ENCODE measurements around the gene SGCE. TPM values are rescaled to one million over a fixed set of nuclear protein-coding genes. Genes with fewer than 3 reads are reported as not detected.
A peak's percentile ranks its signal among the peaks of the same experiment; 100 is the strongest.

SGCE gene
- total and polyA plus RNA-seq, 2 donors: 23.7 to 27.9 TPM

DNA sequence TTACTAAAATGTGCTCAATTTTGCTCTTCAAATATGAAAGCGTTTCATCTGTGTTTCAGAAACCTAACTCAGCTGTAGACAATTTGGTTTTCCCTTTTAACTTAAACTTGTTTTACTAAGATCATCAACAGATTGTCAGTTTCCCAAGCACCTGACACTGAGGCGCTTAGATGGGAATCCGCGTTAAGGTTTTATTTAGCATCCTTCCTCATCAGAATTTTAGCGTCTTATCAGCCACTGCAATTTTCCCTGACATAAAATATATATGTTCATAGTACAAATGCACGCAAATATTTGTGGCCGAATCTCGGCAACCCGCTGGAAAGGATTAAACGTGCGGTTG is 1.2 kb downstream of the SGCE start:
- DNase-seq (ENCODE audit: low read depth in 6 of 9, low spot score in 9 of 9): peak in 1 of 9 donors; percentile 28
- peak overlapping the region; percentile 43 to 50 for H3K4me3 ChIP-seq (ENCODE audit: low read length in 2 of 2)
- peak overlapping the region in 1 of 2 donors; percentile 59 for H3K27ac ChIP-seq (ENCODE audit: low read depth in 1 of 2, low read length in 1 of 2)
- 5% methylated on average over 11 of the region's 11 CpGs for WGBS
- H3K36me3 ChIP-seq (ENCODE audit: control insufficient read depth in 2 of 2, insufficient read depth in 2 of 2, low read length in 1 of 2): no peaks in the 10 kb centered on the region
- peaks cover 17 to 53% of the 10 kb centered on the region in 2 donors for H3K27me3 ChIP-seq (ENCODE audit: control insufficient read depth in 2 of 2, insufficient read depth in 1 of 2, low read length in 1 of 2)
- peaks cover 0 to 20% of the 10 kb centered on the region in 2 donors for H3K9me3 ChIP-seq (ENCODE audit: control insufficient read depth in 2 of 2, insufficient read depth in 1 of 2, low read length in 1 of 2)
- H3K4me1 ChIP-seq (ENCODE audit: control insufficient read depth in 2 of 2, insufficient read depth in 2 of 2, low read length in 2 of 2): peaks cover 0 to 25% of the 10 kb centered on the region in 2 donors

DNA sequence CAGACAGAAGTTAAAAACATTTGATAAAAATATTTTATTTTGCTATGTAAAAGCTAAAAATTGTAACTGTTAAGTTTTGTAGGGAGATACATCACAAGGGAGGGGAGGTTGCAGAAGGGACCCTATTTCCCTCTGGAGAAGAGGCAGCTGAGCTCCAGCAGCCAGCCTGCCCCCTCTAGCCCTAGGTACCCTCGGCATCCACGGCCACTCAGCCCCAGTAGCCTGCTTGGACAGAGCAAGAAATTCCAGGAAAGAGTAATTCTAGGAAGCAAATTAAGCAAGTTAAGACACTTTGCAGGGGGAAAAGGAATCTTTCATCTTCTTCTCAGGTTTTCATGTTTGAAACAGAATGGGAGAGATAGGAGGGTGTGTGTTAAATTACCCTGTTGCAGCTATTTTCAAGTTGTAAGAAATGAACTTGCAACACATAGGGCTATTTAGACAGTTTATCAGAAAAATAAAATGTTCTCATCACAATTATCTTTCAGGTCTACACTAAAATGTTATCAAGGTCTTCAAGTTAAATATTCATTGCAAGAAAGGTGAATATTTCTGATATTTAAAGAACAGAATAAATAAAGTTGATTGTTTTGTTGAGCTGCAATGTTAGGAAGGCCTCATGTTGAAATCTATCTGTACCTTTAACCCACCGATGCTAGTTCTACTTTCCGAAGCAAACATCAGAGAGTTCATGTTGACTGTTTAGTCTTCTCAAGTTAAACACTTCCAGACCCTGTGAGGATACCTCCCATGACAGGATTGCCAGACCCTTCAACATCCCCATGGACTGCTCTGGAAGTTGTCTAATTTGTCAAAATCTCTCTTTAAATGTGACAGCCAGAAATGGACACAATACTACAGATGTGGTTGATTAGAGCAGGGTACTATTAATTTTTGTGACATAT is 5.5 kb downstream of the SGCE start:
- WGBS: 95% methylated on average over 4 of the region's 4 CpGs
- H3K27ac ChIP-seq (ENCODE audit: low read depth in 1 of 2, low read length in 1 of 2): peak overlapping the region; percentile 49 to 56
- H3K27me3 ChIP-seq (ENCODE audit: control insufficient read depth in 2 of 2, insufficient read depth in 1 of 2, low read length in 1 of 2): peaks cover 6 to 33% of the 10 kb centered on the region in 2 donors
- no peak overlapping the region for H3K4me3 ChIP-seq (ENCODE audit: low read length in 2 of 2)
- no peaks in the 10 kb centered on the region for H3K36me3 ChIP-seq (ENCODE audit: control insufficient read depth in 2 of 2, insufficient read depth in 2 of 2, low read length in 1 of 2)
- no peak for DNase-seq (ENCODE audit: low read depth in 6 of 9, low spot score in 9 of 9)
- no peaks in the 10 kb centered on the region for H3K9me3 ChIP-seq (ENCODE audit: control insufficient read depth in 2 of 2, insufficient read depth in 1 of 2, low read length in 1 of 2)
- peaks cover 0 to 5% of the 10 kb centered on the region in 2 donors for H3K4me1 ChIP-seq (ENCODE audit: control insufficient read depth in 2 of 2, insufficient read depth in 2 of 2, low read length in 2 of 2)

DNA sequence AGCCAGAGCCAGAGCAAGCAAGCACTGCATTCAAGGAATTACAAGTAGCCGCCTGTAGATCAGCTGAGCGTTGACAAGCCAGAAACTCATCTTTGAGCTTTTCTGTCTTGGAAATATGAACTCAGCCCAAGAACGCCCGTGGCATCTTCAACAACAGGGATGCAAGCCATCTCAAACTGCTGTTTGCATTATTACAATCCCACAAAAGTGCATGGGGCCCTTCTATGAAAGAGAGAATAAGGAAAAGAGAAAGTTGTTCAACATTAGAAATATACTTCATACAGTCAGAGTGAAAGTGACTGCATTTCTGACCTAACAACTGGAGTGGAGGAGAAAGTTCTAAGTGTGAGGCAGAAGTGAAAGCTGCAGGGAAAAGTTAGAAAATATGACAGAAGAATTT is 6.5 kb downstream of the SGCE start:
- Histone ChIP-seq H3K36me3 (ENCODE audit: control insufficient read depth in 2 of 2, insufficient read depth in 2 of 2, low read length in 1 of 2) (no peaks in the 10 kb centered on the region), H3K4me3 (ENCODE audit: low read length in 2 of 2) (no peak overlapping the region), H3K27ac (ENCODE audit: low read depth in 1 of 2, low read length in 1 of 2) (peak overlapping the region in 1 of 2 donors; percentile 56), H3K27me3 (ENCODE audit: control insufficient read depth in 2 of 2, insufficient read depth in 1 of 2, low read length in 1 of 2) (peaks cover 0 to 24% of the 10 kb centered on the region in 2 donors), H3K4me1 (ENCODE audit: control insufficient read depth in 2 of 2, insufficient read depth in 2 of 2, low read length in 2 of 2) (no peaks in the 10 kb centered on the region), H3K9me3 (ENCODE audit: control insufficient read depth in 2 of 2, insufficient read depth in 1 of 2, low read length in 1 of 2) (no peaks in the 10 kb centered on the region)
- no peak for DNase-seq (ENCODE audit: low read depth in 6 of 9, low spot score in 9 of 9)
- WGBS: 93% methylated on average over 4 of the region's 4 CpGs

DNA sequence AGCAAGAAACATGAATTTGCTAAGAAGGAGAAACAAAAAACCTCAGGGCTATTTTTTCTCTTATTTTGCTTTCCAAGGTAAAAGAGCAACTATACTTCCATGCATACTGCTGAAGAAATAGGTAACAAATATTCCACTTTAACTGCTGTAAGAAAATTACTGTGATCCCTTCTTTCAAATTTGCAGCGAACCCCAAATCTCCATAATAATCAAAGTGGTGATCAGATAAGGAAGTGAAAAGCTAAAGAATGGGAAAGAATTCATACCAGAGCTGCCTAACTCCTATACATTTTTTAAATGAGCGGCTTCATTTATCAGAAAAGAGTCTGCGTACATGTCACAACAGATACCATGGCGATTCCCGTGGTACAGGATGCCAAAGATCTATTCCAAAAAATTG is 7.2 kb downstream of the SGCE start:
- no peak for DNase-seq (ENCODE audit: low read depth in 6 of 9, low spot score in 9 of 9)

DNA sequence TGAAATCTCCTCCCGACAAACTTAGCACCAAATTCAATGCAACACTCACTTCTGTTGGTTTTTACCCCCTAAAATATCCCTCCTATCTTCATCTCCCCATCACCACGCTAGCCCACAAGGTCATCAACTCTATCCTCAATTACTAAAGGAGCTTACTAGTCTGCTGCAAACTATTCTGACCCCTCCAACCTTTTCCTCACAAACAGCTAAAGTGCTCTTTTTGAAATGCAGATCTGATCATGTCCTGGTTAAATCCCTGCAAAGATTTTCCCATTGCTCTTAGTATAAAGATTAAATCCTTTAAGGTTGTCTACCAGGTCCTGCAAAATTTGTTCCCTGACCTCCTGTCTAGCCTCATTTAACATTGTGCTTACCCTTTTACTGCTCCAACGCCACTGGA is 8.6 kb downstream of the SGCE start:
- Histone ChIP-seq H3K27ac (ENCODE audit: low read depth in 1 of 2, low read length in 1 of 2) (no peak overlapping the region), H3K4me1 (ENCODE audit: control insufficient read depth in 2 of 2, insufficient read depth in 2 of 2, low read length in 2 of 2) (no peaks in the 10 kb centered on the region), H3K4me3 (ENCODE audit: low read length in 2 of 2) (no peak overlapping the region), H3K9me3 (ENCODE audit: control insufficient read depth in 2 of 2, insufficient read depth in 1 of 2, low read length in 1 of 2) (no peaks in the 10 kb centered on the region), H3K36me3 (ENCODE audit: control insufficient read depth in 2 of 2, insufficient read depth in 2 of 2, low read length in 1 of 2) (no peaks in the 10 kb centered on the region), H3K27me3 (ENCODE audit: control insufficient read depth in 2 of 2, insufficient read depth in 1 of 2, low read length in 1 of 2) (peaks cover 0 to 8% of the 10 kb centered on the region in 2 donors)
- no peak for DNase-seq (ENCODE audit: low read depth in 6 of 9, low spot score in 9 of 9)
- 88% methylated on average over 3 of the region's 3 CpGs for WGBS

More for the DNA sequence above, 7.2 kb downstream of the SGCE start:
- 94% methylated on average over 5 of the region's 5 CpGs for WGBS
- no peak overlapping the region for H3K4me3 ChIP-seq (ENCODE audit: low read length in 2 of 2)
- H3K27ac ChIP-seq (ENCODE audit: low read depth in 1 of 2, low read length in 1 of 2): peak overlapping the region in 1 of 2 donors; percentile 33
- no peaks in the 10 kb centered on the region for H3K9me3 ChIP-seq (ENCODE audit: control insufficient read depth in 2 of 2, insufficient read depth in 1 of 2, low read length in 1 of 2)
- H3K36me3 ChIP-seq (ENCODE audit: control insufficient read depth in 2 of 2, insufficient read depth in 2 of 2, low read length in 1 of 2): no peaks in the 10 kb centered on the region
- H3K27me3 ChIP-seq (ENCODE audit: control insufficient read depth in 2 of 2, insufficient read depth in 1 of 2, low read length in 1 of 2): peaks cover 0 to 17% of the 10 kb centered on the region in 2 donors
- H3K4me1 ChIP-seq (ENCODE audit: control insufficient read depth in 2 of 2, insufficient read depth in 2 of 2, low read length in 2 of 2): no peaks in the 10 kb centered on the region

DNA sequence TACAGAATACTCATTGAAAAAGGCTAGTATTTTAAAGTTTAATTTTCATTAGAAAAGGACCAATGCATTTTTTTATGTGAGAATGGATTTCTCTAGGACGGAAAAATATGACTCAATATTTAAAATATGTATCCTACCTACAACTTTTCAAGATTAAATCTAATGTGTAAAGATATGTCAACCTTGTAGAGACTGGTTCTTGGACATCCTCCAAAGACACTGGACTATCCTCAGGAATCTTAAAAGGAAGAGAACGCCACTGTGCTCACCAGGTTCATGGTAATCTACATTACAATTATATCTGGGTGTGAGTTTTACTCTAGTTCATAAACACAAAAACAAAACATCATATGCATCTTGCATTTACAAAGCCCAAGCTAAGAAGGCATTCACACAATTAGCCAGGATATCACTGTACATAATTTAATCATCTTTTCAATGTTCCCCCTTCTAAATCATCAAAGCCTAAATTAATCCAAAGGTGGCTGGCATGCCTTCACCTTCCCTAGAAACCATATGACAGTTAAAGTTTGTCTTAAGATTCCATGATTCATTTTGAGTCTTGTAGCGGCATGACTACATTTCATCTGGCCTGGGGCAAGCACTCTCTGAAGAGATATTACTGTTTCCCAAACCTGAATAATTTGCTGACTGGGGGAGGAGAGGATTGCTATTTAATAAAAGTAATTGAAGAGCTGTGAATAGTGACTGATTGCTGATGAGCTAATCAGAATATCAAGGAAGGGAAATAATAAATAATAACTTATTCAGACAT is 12.0 kb downstream of the SGCE start:
- 85% methylated on average over 3 of the region's 3 CpGs for WGBS
- Histone ChIP-seq H3K36me3 (ENCODE audit: control insufficient read depth in 2 of 2, insufficient read depth in 2 of 2, low read length in 1 of 2) (no peaks in the 10 kb centered on the region), H3K4me3 (ENCODE audit: low read length in 2 of 2) (no peak overlapping the region), H3K27ac (ENCODE audit: low read depth in 1 of 2, low read length in 1 of 2) (no peak overlapping the region), H3K4me1 (ENCODE audit: control insufficient read depth in 2 of 2, insufficient read depth in 2 of 2, low read length in 2 of 2) (no peaks in the 10 kb centered on the region), H3K27me3 (ENCODE audit: control insufficient read depth in 2 of 2, insufficient read depth in 1 of 2, low read length in 1 of 2) (no peaks in the 10 kb centered on the region), H3K9me3 (ENCODE audit: control insufficient read depth in 2 of 2, insufficient read depth in 1 of 2, low read length in 1 of 2) (no peaks in the 10 kb centered on the region)
- DNase-seq (ENCODE audit: low read depth in 6 of 9, low spot score in 9 of 9): no peak

DNA sequence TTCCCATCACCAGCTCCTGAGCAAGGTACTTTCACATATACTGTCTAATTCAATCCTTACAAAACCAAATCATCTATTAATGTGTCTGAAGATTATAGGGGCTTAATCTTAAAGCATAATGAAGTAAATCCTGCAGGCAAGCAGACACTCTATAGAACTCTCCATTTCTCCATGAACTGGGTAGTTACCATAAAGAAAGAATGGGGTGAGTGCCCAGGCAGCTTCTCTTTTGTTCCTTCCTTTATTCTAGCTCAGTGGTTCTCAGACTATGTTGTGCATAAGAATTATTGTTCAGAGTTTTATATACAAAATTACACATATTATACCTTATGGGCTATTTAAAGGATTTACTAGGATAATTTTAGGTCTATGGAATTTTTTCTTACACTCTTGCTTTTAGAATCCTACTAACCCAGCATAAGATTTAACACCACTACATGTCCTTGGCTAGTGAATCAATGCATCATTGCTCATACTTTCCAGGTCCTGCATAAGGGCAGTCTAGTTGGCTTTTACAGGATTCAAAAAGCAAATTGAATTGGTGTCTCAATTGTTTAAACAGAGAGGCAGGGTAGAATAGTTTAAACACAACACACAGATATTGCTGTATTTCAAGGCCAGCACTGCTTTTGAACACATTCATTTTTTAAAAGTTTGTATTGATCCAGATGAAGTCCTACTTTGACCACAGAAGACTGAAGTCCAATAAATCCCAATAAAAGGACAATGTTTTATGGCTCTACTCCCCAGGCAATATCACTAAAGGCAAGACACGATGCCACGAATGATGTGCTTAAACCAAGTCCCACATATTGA is 12.9 kb downstream of the SGCE start:
- no peak for DNase-seq (ENCODE audit: low read depth in 6 of 9, low spot score in 9 of 9)
- H3K4me1 ChIP-seq (ENCODE audit: control insufficient read depth in 2 of 2, insufficient read depth in 2 of 2, low read length in 2 of 2): no peaks in the 10 kb centered on the region

DNA sequence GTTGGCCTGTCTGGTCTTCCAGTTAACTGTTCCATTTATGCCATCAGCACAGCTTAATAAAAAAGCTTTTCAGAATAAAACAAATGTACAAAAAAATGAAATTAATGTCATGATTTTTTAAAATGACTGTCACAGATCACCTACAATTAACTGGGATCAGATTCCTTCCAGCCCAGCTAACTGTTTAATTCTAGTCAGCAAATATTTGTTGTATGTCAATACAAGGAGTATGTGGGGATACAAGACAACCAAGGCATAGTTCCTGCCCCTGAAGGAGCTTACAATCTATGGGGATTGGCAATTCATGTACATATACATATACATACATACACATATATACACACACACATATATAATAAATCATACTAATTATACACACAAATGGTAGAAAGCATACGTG is 16.5 kb downstream of the SGCE start:
- no peak overlapping the region for H3K4me3 ChIP-seq (ENCODE audit: low read length in 2 of 2)
- DNase-seq (ENCODE audit: low read depth in 6 of 9, low spot score in 9 of 9): no peak
- WGBS: 96% methylated on average over 1 of the region's 1 CpG
- H3K27ac ChIP-seq (ENCODE audit: low read depth in 1 of 2, low read length in 1 of 2): no peak overlapping the region
- H3K27me3 ChIP-seq (ENCODE audit: control insufficient read depth in 2 of 2, insufficient read depth in 1 of 2, low read length in 1 of 2): no peaks in the 10 kb centered on the region
- H3K36me3 ChIP-seq (ENCODE audit: control insufficient read depth in 2 of 2, insufficient read depth in 2 of 2, low read length in 1 of 2): no peaks in the 10 kb centered on the region
- no peaks in the 10 kb centered on the region for H3K9me3 ChIP-seq (ENCODE audit: control insufficient read depth in 2 of 2, insufficient read depth in 1 of 2, low read length in 1 of 2)
- no peaks in the 10 kb centered on the region for H3K4me1 ChIP-seq (ENCODE audit: control insufficient read depth in 2 of 2, insufficient read depth in 2 of 2, low read length in 2 of 2)

More for the DNA sequence above, 12.9 kb downstream of the SGCE start:
- WGBS: 95% methylated on average over 2 of the region's 2 CpGs
- no peak overlapping the region for H3K4me3 ChIP-seq (ENCODE audit: low read length in 2 of 2)
- H3K36me3 ChIP-seq (ENCODE audit: control insufficient read depth in 2 of 2, insufficient read depth in 2 of 2, low read length in 1 of 2): no peaks in the 10 kb centered on the region
- no peaks in the 10 kb centered on the region for H3K9me3 ChIP-seq (ENCODE audit: control insufficient read depth in 2 of 2, insufficient read depth in 1 of 2, low read length in 1 of 2)
- H3K27ac ChIP-seq (ENCODE audit: low read depth in 1 of 2, low read length in 1 of 2): no peak overlapping the region
- no peaks in the 10 kb centered on the region for H3K27me3 ChIP-seq (ENCODE audit: control insufficient read depth in 2 of 2, insufficient read depth in 1 of 2, low read length in 1 of 2)
